Measurements from ENCODE around the gene CR1. TPM values are rescaled to one million over a fixed set of nuclear protein-coding genes. Genes with fewer than 3 reads are reported as not detected.
"Not testable (repeated sequence)": the region's sequence is repeated elsewhere in the genome, so short reads cannot be mapped to it uniquely, and the experiment has no call there.

The CR1 gene
- total and polyA plus RNA-seq, 8 donors: 0.44 to 8.0 (median 1.4) TPM

DNA sequence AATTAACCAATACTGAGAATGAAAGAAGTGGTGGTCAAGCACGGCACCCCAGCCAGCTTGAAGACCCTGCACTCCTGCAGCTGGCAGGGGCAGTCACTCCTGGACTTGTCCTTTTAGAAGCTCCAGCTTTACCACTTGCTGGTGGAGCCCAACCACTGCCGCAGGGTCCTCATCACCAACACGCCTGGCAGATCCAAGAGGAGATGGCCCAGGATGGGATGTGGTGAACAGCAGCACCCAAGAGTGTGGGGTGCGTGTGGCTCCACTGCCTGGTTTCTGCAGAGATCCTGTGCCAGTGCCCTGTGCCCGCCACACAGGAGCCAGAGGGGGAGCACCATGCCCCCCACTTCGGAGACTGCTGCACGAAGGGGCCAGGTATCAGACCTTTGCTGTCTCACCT is 162.5 kb downstream of the CR1 start:
- Histone ChIP-seq H3K27ac (no peak overlapping the region), H3K36me3 (no peaks in the 10 kb centered on the region), H3K9me3 (peaks cover 0 to 7% (median 5%) of the 10 kb centered on the region in 4 donors), H3K27me3 (peaks cover 0 to 16% (median 0%) of the 10 kb centered on the region in 3 donors), H3K4me1 (no peaks in the 10 kb centered on the region), H3K4me3 (no peak overlapping the region)
- intact Hi-C loops (cut with DNase I; ENCODE audit: low total_unique reads): no loop called here
- no peak for TF ChIP-seq POLR2AphosphoS5 (IDR thresholded peaks at IDR 0.05)
- TF ChIP-seq POLR2A (IDR thresholded peaks at IDR 0.05): no peak
- TF ChIP-seq EP300 (IDR thresholded peaks at IDR 0.05): no peak
- no peak for TF ChIP-seq CTCF (IDR thresholded peaks at IDR 0.05)
- DNase-seq: no peak
- WGBS, 5 donors: 77 to 82% (median 79%) methylated on average over 7 of the region's 7 CpGs

- TF ChIP-seq EP300 (IDR thresholded peaks at IDR 0.05): no peak
- TF ChIP-seq CTCF (IDR thresholded peaks at IDR 0.05): no peak
- TF ChIP-seq POLR2AphosphoS5 (IDR thresholded peaks at IDR 0.05): no peak
- Histone ChIP-seq H3K27ac (no peak overlapping the region), H3K4me3 (no peak overlapping the region), H3K27me3 (peaks cover 0 to 22% (median 0%) of the 10 kb centered on the region in 3 donors), H3K4me1 (no peaks in the 10 kb centered on the region), H3K9me3 (peaks cover 0 to 10% (median 6%) of the 10 kb centered on the region in 4 donors), H3K36me3 (no peaks in the 10 kb centered on the region)
- intact Hi-C loops (cut with DNase I; ENCODE audit: low total_unique reads): no loop called here
- 86 to 95% (median 88%) methylated on average over 8 to 9 of the region's 9 CpGs for WGBS, 5 donors
- DNase-seq: no peak
Observed at GRCh38 chr1:207658904-207659485, 163.0 kb downstream of the CR1 start.

DNA sequence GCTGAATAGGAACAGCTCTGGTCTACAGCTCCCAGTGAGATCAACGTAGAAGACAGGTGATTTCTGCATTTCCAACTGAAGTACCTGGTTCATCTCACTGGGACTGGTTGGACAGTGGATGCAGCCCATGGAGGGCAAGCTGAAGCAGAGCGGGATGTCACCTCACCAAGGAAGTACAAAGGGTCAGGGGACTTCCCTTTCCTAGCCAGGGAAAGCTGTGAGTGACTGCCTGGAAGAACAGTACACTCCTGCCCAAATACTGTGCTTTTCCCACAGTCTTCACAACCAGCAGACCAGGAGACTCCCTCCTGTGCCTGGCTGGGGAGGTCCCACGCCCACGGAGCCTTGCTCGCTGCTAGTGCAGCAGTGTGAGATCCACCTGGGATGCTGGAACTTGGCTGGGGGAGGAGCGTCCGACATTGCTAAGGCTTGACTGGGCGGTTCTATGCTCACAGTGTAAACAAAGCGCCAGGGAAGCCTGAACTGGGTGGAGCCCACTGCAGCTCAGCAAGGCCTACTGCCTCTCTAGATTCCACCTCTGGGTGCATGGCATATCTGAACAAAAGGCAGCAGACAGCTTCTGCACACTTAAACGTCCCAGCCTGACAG is 163.7 kb downstream of the CR1 start:
- TF ChIP-seq CTCF (IDR thresholded peaks at IDR 0.05) (no peak), POLR2A (IDR thresholded peaks at IDR 0.05) (no peak), POLR2AphosphoS5 (IDR thresholded peaks at IDR 0.05) (peak in 1 of 3 donors; percentile 18), EP300 (IDR thresholded peaks at IDR 0.05) (no peak)
- peaks cover 0 to 10% (median 6%) of the 10 kb centered on the region in 4 donors for H3K9me3 ChIP-seq
- WGBS, 5 donors: 36 to 46% (median 38%) methylated on average over 9 to 10 of the region's 10 CpGs
- intact Hi-C loops (cut with DNase I; ENCODE audit: low total_unique reads): no loop called here
- no peaks in the 10 kb centered on the region for H3K4me1 ChIP-seq
- no peak overlapping the region for H3K27ac ChIP-seq
- H3K36me3 ChIP-seq: no peaks in the 10 kb centered on the region
- no peak overlapping the region for H3K4me3 ChIP-seq
- H3K27me3 ChIP-seq: peaks cover 0 to 22% (median 0%) of the 10 kb centered on the region in 3 donors
- DNase-seq: peak; percentile 50

DNA sequence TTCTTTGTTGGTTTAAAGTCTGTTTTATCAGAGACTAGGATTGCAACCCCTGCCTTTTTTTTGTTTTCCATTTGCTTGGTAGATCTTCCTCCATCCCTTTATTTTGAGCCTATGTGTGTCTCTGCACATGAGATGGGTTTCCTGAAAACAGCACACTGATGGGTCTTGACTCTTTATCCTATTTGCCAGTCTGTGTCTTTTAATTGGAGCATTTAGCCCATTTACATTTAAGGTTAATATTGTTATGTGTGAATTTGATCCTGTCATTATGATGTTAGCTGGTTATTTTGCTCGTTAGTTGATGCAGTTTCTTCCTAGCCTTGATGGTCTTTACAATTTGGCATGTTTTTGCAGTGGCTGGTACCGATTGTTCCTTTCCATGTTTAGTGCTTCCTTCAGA is 165.5 kb downstream of the CR1 start:
- intact Hi-C loops (cut with DNase I; ENCODE audit: low total_unique reads); H3K4me1 ChIP-seq: not testable (repeated sequence)
- 74 to 100% (median 92%) methylated on average over 1 to 2 of the region's 2 CpGs for WGBS, 5 donors

DNA sequence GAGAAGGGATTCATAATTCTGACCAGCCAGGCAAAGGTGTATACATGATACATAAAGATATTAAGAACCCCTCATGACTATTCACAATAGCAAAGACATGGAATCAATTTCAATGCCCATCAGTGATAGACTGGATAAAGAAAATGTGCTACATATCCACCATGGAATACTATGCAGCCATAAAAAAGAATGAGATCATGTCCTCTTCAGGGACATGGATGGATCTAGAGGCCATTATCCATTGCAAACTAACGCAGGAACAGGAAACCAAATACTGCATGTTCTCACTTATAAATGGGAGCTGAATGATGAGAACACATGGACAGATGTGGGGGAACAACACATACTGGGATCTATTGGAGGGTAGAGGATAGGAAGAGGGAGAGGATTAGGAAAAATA is 170.4 kb downstream of the CR1 start:
- TF ChIP-seq EP300 (IDR thresholded peaks at IDR 0.05): no peak
- TF ChIP-seq POLR2AphosphoS5 (IDR thresholded peaks at IDR 0.05): no peak
- TF ChIP-seq POLR2A (IDR thresholded peaks at IDR 0.05): no peak
- no peak for TF ChIP-seq CTCF (IDR thresholded peaks at IDR 0.05)
- Histone ChIP-seq H3K27me3 (peaks cover 10 to 63% (median 24%) of the 10 kb centered on the region in 3 donors), H3K27ac (no peak overlapping the region), H3K4me1 (peaks cover 6 to 12% (median 9%) of the 10 kb centered on the region in 4 donors), H3K4me3 (no peak overlapping the region), H3K9me3 (peaks cover 0 to 12% (median 8%) of the 10 kb centered on the region in 4 donors), H3K36me3 (no peaks in the 10 kb centered on the region)
- intact Hi-C loops (cut with DNase I; ENCODE audit: low total_unique reads): no loop called here
- no peak for DNase-seq
- WGBS, 5 donors: 89 to 95% (median 89%) methylated on average over 1 of the region's 1 CpG

More for the DNA sequence above, 165.5 kb downstream of the CR1 start:
- DNase-seq, H3K4me3 ChIP-seq, H3K36me3 ChIP-seq, H3K27ac ChIP-seq: not testable (repeated sequence)
- peaks cover 0 to 10% (median 7%) of the 10 kb centered on the region in 4 donors for H3K9me3 ChIP-seq
- peaks cover 0 to 34% (median 0%) of the 10 kb centered on the region in 3 donors for H3K27me3 ChIP-seq
